H1 (cell line): ENCODE results near the gene HABP2. TPM values are rescaled to one million over a fixed set of nuclear protein-coding genes. Genes with fewer than 3 reads are reported as not detected.

Source experiments
- NANOG ChIP-seq: IDR thresholded peaks from 2 replicates; pipeline ENCODE4 v1.6.1; 2011; ENCODE audit warnings: low read length, low read depth, mild to moderate bottlenecking, inconsistent platforms; ENCODE audit not compliant: insufficient read depth, poor library complexity, severe bottlenecking
- polyA plus RNA-seq, 7 experiments: library from polyadenylated mRNA; depleted of rRNA in 3 of 7; stranded (reverse) in 5 of 7; unstranded in 2 of 7; fragments of >200 nt in 5 of 7; fragments of 200-250 nt in 2 of 7; gene quantifications; 1 replicate in 5 of 7; 2 replicates in 1 of 7; 4 replicates in 1 of 7; pipeline versions ENCODE4 v1.2.1 to v1.2.3, GENCODE V29; 2011 to 2013; ENCODE audit warnings: missing spikeins in 2 of 7, mixed read lengths in 2 of 7
- total RNA-seq: library from RNA; stranded (reverse); fragmentation: NEBNext Ultra II Directional; extraction: Animal tissue kit (Norgen Biotek cat#: 25700); gene quantifications from 2 replicates; pipeline ENCODE4 v1.2.1, GENCODE V29; 2021
- TF ChIP-seq, protein P1 (sequence below): fragments of 300-600 bp; sonication (generic); IDR thresholded peaks from 2 replicates; pipeline ENCODE4 v1.7.1; 2012; ENCODE audit warnings: low read length, moderate library complexity, mild to moderate bottlenecking, inconsistent platforms; ENCODE audit not compliant: insufficient replicate concordance
- TF ChIP-seq, protein P2 (sequence below): IDR thresholded peaks from 2 replicates; pipeline ENCODE4 v1.6.1; 2012; ENCODE audit warnings: inconsistent platforms

The HABP2 gene
- total and polyA plus RNA-seq, 2 of the 8 experiments (the other 6 are each of a cell fraction or from before 2014, with no cell fraction given): not detected

DNA sequence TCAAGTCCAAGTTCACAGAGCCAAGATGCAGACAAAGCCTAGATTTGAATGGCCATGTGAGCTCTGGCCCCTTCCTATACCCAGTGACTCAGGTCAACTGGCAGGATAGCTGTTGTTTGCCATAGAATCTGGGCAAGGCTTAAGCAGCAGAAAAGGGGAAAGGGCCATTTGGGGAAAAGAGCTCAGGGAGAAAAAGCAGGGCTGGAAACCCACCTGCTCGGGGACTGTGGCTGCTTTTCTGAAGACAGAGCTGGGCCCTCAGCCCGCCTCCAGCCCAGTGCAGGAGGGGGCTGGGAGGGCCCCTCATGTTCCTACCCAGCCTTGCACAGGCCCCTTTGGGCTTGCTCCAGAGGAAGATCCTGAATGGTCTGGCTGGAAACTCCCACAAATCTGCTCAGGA, 32.6 kb upstream of the HABP2 start (continued):
- TF ChIP-seq, protein P1, sequence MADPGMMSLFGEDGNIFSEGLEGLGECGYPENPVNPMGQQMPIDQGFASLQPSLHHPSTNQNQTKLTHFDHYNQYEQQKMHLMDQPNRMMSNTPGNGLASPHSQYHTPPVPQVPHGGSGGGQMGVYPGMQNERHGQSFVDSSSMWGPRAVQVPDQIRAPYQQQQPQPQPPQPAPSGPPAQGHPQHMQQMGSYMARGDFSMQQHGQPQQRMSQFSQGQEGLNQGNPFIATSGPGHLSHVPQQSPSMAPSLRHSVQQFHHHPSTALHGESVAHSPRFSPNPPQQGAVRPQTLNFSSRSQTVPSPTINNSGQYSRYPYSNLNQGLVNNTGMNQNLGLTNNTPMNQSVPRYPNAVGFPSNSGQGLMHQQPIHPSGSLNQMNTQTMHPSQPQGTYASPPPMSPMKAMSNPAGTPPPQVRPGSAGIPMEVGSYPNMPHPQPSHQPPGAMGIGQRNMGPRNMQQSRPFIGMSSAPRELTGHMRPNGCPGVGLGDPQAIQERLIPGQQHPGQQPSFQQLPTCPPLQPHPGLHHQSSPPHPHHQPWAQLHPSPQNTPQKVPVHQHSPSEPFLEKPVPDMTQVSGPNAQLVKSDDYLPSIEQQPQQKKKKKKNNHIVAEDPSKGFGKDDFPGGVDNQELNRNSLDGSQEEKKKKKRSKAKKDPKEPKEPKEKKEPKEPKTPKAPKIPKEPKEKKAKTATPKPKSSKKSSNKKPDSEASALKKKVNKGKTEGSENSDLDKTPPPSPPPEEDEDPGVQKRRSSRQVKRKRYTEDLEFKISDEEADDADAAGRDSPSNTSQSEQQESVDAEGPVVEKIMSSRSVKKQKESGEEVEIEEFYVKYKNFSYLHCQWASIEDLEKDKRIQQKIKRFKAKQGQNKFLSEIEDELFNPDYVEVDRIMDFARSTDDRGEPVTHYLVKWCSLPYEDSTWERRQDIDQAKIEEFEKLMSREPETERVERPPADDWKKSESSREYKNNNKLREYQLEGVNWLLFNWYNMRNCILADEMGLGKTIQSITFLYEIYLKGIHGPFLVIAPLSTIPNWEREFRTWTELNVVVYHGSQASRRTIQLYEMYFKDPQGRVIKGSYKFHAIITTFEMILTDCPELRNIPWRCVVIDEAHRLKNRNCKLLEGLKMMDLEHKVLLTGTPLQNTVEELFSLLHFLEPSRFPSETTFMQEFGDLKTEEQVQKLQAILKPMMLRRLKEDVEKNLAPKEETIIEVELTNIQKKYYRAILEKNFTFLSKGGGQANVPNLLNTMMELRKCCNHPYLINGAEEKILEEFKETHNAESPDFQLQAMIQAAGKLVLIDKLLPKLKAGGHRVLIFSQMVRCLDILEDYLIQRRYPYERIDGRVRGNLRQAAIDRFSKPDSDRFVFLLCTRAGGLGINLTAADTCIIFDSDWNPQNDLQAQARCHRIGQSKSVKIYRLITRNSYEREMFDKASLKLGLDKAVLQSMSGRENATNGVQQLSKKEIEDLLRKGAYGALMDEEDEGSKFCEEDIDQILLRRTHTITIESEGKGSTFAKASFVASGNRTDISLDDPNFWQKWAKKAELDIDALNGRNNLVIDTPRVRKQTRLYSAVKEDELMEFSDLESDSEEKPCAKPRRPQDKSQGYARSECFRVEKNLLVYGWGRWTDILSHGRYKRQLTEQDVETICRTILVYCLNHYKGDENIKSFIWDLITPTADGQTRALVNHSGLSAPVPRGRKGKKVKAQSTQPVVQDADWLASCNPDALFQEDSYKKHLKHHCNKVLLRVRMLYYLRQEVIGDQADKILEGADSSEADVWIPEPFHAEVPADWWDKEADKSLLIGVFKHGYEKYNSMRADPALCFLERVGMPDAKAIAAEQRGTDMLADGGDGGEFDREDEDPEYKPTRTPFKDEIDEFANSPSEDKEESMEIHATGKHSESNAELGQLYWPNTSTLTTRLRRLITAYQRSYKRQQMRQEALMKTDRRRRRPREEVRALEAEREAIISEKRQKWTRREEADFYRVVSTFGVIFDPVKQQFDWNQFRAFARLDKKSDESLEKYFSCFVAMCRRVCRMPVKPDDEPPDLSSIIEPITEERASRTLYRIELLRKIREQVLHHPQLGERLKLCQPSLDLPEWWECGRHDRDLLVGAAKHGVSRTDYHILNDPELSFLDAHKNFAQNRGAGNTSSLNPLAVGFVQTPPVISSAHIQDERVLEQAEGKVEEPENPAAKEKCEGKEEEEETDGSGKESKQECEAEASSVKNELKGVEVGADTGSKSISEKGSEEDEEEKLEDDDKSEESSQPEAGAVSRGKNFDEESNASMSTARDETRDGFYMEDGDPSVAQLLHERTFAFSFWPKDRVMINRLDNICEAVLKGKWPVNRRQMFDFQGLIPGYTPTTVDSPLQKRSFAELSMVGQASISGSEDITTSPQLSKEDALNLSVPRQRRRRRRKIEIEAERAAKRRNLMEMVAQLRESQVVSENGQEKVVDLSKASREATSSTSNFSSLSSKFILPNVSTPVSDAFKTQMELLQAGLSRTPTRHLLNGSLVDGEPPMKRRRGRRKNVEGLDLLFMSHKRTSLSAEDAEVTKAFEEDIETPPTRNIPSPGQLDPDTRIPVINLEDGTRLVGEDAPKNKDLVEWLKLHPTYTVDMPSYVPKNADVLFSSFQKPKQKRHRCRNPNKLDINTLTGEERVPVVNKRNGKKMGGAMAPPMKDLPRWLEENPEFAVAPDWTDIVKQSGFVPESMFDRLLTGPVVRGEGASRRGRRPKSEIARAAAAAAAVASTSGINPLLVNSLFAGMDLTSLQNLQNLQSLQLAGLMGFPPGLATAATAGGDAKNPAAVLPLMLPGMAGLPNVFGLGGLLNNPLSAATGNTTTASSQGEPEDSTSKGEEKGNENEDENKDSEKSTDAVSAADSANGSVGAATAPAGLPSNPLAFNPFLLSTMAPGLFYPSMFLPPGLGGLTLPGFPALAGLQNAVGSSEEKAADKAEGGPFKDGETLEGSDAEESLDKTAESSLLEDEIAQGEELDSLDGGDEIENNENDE: no peak
- no peak for TF ChIP-seq NANOG
- TF ChIP-seq, protein P2, sequence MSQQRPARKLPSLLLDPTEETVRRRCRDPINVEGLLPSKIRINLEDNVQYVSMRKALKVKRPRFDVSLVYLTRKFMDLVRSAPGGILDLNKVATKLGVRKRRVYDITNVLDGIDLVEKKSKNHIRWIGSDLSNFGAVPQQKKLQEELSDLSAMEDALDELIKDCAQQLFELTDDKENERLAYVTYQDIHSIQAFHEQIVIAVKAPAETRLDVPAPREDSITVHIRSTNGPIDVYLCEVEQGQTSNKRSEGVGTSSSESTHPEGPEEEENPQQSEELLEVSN: no peak
